ENCODE measurements around the gene DBET. TPM values are rescaled to one million over a fixed set of nuclear protein-coding genes. Genes with fewer than 3 reads are reported as not detected.
"Not testable (repeated sequence)": the region's sequence is repeated elsewhere in the genome, so short reads cannot be mapped to it uniquely, and the experiment has no call there.

Gene DBET
- total and polyA plus RNA-seq, 4 donors = not detected

DNA sequence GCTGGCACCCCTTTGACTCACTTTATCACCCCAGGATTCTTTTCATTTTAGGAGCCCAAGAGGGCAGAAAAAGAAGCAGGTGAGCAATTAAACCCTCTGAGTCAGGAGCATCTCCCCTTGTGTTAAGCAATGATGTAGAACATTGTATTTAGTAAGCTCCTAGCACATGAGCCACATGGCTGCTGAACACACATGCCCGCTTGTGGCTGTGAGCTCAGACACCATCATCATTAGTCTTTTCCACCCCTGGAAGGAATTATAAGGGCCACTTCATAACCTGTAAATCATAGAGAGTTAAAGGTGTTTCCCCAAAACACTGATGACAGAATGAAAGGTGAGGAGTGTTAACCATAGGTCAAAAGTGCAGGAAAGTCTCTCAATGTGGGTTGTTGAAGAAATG, 37.2 kb downstream of the DBET start:
- ATAC-seq (ENCODE audit: low FRiP score); DNase-seq; intact Hi-C loops (cut with DNase I); H3K27me3 ChIP-seq (ENCODE audit: control insufficient read depth in 1 of 2, insufficient read depth in 2 of 2, low read length in 1 of 2); H3K4me3 ChIP-seq (ENCODE audit: low read length in 2 of 2); H3K9me3 ChIP-seq (ENCODE audit: control insufficient read depth, low read length); H3K4me1 ChIP-seq (ENCODE audit: control insufficient read depth in 1 of 2, insufficient read depth in 2 of 2, low read length in 2 of 2); H3K36me3 ChIP-seq (ENCODE audit: control insufficient read depth in 1 of 2, insufficient read depth in 2 of 2, low read length in 1 of 2); H3K27ac ChIP-seq (ENCODE audit: low read depth in 1 of 2, low read length in 2 of 2): not testable (repeated sequence)
- no CpG with 5 or more reads among the region's 1 CpG for WGBS, 2 donors

DNA sequence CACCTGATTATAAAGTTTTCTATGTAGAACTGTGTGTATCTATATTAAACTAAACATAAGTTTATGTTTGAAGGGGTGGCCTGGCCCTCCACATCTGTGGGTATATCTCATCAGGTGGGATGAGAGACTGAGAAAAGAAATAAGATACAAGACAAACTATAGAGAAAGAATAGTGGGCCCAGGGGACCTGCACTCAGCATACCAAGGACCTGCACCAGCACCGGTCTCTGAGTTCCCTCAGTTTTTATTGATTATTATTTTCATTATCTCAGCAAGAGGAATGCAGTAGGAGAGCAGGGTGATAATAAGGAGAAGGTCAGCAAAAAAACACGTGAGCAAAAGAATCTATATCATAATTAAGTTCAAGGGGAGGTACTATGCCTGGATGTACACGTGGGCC, 41.9 kb downstream of the DBET start:
- H3K4me3 ChIP-seq (ENCODE audit: low read length in 2 of 2); intact Hi-C loops (cut with DNase I); H3K27me3 ChIP-seq (ENCODE audit: control insufficient read depth in 1 of 2, insufficient read depth in 2 of 2, low read length in 1 of 2); H3K27ac ChIP-seq (ENCODE audit: low read depth in 1 of 2, low read length in 2 of 2); H3K9me3 ChIP-seq (ENCODE audit: control insufficient read depth, low read length); H3K36me3 ChIP-seq (ENCODE audit: control insufficient read depth in 1 of 2, insufficient read depth in 2 of 2, low read length in 1 of 2); DNase-seq; H3K4me1 ChIP-seq (ENCODE audit: control insufficient read depth in 1 of 2, insufficient read depth in 2 of 2, low read length in 2 of 2); ATAC-seq (ENCODE audit: low FRiP score): not testable (repeated sequence)
- WGBS, 2 donors = 33 to 35% methylated on average over 3 of the region's 3 CpGs

DNA sequence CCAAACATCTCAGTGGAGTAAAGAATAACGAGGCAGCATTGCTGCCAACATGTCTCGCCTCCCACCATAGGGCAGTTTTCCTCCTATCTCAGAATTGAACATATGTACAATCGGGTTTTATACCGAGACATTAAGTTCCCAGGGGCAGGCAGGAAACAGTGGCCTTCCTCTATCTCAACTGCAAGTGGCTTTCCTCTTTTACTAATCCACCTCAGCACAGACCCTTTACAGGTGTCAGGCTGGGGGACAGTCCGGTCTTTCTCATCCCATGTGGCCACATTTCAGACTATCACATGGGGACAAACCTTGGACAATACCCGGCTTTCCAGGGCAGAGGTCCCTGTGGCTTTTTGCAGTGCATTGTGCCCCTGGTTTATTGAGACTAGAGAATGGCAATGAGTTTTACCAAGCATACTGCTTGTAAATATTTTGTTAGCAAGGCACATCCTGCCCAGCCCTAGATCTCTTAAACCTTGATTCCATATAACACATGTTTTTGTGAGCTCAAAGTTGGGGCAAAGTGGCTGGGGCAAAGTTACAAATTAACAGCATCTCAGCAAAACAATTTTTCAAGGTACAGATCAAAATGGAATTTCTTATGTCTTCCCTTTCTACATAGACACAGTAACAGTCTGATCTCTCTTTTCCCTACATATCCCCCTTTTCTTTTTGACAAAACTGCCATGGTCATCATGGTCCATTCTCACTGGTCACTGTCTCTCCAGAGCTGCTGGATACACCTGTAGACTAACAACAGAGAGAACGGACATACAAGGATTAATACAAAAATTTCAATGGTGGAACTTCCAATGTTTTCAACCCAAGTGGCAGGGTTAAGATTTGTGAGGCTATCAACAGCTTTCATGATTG, 42.5 kb downstream of the DBET start:
- H3K27me3 ChIP-seq (ENCODE audit: control insufficient read depth in 1 of 2, insufficient read depth in 2 of 2, low read length in 1 of 2); intact Hi-C loops (cut with DNase I); H3K36me3 ChIP-seq (ENCODE audit: control insufficient read depth in 1 of 2, insufficient read depth in 2 of 2, low read length in 1 of 2); ATAC-seq (ENCODE audit: low FRiP score); H3K27ac ChIP-seq (ENCODE audit: low read depth in 1 of 2, low read length in 2 of 2); H3K9me3 ChIP-seq (ENCODE audit: control insufficient read depth, low read length); H3K4me1 ChIP-seq (ENCODE audit: control insufficient read depth in 1 of 2, insufficient read depth in 2 of 2, low read length in 2 of 2); H3K4me3 ChIP-seq (ENCODE audit: low read length in 2 of 2): not testable (repeated sequence)
- 43 to 49% methylated on average over 7 of the region's 7 CpGs for WGBS, 2 donors
- peak in 1 of 2 donors; percentile 60 for DNase-seq

DNA sequence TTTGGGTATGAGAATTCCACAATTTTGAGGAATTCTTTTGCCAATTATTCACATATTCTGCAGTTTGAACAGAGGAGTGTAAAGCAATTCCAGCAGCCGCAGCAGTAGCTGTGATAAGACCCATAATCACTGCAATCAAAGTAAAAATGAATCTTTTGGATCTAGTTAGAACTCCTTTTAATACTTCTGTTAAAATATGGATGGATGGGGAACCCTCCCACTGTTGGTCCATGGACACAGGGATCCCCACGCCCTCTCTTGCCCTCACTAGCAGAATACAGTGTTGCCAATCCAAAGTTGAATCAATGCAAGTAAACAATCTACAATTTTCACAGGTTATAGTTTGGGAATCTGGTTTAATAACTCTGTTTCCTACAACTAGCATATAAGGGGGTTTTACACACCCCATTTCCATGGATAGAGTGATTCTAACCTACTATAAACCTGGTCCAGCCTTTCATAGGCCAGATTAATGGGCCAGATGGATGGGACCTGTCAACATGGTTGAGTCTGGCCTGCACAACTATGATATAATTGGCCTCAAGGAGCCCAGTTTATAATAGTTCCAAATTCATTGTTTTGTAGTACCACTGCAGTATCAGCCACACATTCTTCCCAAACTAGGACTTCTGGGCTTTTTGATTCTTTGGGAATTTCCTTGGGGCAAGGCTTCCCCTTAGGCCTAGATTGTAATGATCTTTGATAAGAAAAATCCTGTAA, 43.6 kb downstream of the DBET start:
- H3K27me3 ChIP-seq (ENCODE audit: control insufficient read depth in 1 of 2, insufficient read depth in 2 of 2, low read length in 1 of 2); H3K4me1 ChIP-seq (ENCODE audit: control insufficient read depth in 1 of 2, insufficient read depth in 2 of 2, low read length in 2 of 2); H3K4me3 ChIP-seq (ENCODE audit: low read length in 2 of 2); H3K27ac ChIP-seq (ENCODE audit: low read depth in 1 of 2, low read length in 2 of 2); H3K36me3 ChIP-seq (ENCODE audit: control insufficient read depth in 1 of 2, insufficient read depth in 2 of 2, low read length in 1 of 2); intact Hi-C loops (cut with DNase I); H3K9me3 ChIP-seq (ENCODE audit: control insufficient read depth, low read length): not testable (repeated sequence)
- ATAC-seq (ENCODE audit: low FRiP score) (peak; percentile 88), DNase-seq (peak in 1 of 2 donors; percentile 33)
- WGBS, 2 donors = 42 to 48% methylated on average over 2 of the region's 2 CpGs

DNA sequence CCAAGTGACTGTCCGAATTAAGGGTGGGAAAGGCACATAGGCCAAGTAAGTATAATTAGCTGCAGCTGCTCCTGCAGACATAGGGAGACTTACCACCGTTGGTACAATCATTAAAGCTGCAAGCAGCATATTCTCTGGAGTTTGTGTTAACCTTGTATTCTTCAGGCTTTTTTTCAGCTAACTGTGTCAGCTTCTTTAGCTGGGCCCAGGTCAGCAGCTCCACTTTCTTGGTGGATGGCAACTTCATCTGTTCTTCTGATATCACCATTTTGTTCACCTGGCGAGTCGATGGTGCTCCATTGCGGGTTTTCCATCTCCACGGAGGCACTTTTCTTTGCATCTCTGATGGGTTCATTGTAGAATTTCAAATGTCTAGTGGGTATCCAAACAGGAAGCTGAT, 44.5 kb downstream of the DBET start:
- ATAC-seq (ENCODE audit: low FRiP score); H3K9me3 ChIP-seq (ENCODE audit: control insufficient read depth, low read length); H3K27ac ChIP-seq (ENCODE audit: low read depth in 1 of 2, low read length in 2 of 2); intact Hi-C loops (cut with DNase I); H3K27me3 ChIP-seq (ENCODE audit: control insufficient read depth in 1 of 2, insufficient read depth in 2 of 2, low read length in 1 of 2); H3K4me1 ChIP-seq (ENCODE audit: control insufficient read depth in 1 of 2, insufficient read depth in 2 of 2, low read length in 2 of 2); H3K36me3 ChIP-seq (ENCODE audit: control insufficient read depth in 1 of 2, insufficient read depth in 2 of 2, low read length in 1 of 2); H3K4me3 ChIP-seq (ENCODE audit: low read length in 2 of 2): not testable (repeated sequence)
- DNase-seq = peak in 1 of 2 donors; percentile 57
- WGBS, 2 donors = 59 to 62% methylated on average over 6 of the region's 6 CpGs

DNA sequence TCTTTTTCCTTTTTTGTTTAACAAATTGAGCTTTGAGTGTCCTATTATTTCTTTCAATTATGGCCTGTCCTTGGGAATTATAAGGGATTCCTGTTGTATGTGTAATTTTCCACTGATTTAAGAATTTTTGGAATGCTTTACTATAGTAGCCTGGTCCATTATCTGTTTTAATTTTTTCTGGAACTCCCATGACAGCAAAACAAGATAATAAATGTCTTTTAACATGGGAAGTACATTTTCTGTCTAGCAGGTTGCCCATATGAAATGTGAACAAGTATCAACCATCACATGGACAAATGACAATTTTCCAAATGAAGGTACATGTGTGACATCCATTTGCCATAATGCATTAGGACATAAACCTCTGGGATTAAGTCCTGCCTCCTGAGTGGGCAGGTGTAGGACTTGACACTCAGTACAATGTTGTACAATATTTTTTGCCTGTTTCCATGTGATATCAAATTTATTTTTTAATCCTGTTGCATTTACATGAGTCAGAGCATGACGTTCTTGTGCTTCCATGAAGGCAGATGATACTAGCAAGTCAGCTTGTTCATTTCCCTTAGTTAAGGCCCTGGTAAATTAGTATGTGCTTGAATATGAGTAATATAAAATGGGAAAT, 45.2 kb downstream of the DBET start:
- DNase-seq; intact Hi-C loops (cut with DNase I): not testable (repeated sequence)
- 29 to 34% methylated on average over 1 of the region's 1 CpG for WGBS, 2 donors

DNA sequence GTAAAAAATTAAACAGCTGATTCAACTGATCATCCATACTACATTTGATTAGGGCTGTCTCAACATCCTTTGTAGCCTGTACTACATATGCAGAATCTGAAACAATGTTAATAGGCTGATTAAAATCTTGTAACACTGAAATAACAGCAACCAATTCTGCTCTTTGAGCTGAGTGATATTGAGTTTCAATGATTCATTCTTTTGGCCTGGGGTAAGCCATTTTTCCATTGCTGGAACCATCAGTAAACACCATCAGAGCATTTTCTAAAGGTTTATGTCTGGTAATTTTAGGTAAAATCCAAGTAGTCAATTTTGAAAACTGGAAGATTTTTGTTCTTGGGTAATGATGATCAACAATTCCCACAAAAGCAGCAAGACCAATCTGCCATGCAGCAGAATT, 45.7 kb downstream of the DBET start:
- DNase-seq; H3K4me3 ChIP-seq (ENCODE audit: low read length in 2 of 2); H3K27ac ChIP-seq (ENCODE audit: low read depth in 1 of 2, low read length in 2 of 2); H3K36me3 ChIP-seq (ENCODE audit: control insufficient read depth in 1 of 2, insufficient read depth in 2 of 2, low read length in 1 of 2); ATAC-seq (ENCODE audit: low FRiP score); intact Hi-C loops (cut with DNase I); H3K27me3 ChIP-seq (ENCODE audit: control insufficient read depth in 1 of 2, insufficient read depth in 2 of 2, low read length in 1 of 2); H3K9me3 ChIP-seq (ENCODE audit: control insufficient read depth, low read length); H3K4me1 ChIP-seq (ENCODE audit: control insufficient read depth in 1 of 2, insufficient read depth in 2 of 2, low read length in 2 of 2): not testable (repeated sequence)

More for the DNA sequence above, 45.2 kb downstream of the DBET start:
- ATAC-seq (ENCODE audit: low FRiP score); H3K9me3 ChIP-seq (ENCODE audit: control insufficient read depth, low read length); H3K27me3 ChIP-seq (ENCODE audit: control insufficient read depth in 1 of 2, insufficient read depth in 2 of 2, low read length in 1 of 2); H3K4me1 ChIP-seq (ENCODE audit: control insufficient read depth in 1 of 2, insufficient read depth in 2 of 2, low read length in 2 of 2); H3K4me3 ChIP-seq (ENCODE audit: low read length in 2 of 2); H3K36me3 ChIP-seq (ENCODE audit: control insufficient read depth in 1 of 2, insufficient read depth in 2 of 2, low read length in 1 of 2); H3K27ac ChIP-seq (ENCODE audit: low read depth in 1 of 2, low read length in 2 of 2): not testable (repeated sequence)

DNA sequence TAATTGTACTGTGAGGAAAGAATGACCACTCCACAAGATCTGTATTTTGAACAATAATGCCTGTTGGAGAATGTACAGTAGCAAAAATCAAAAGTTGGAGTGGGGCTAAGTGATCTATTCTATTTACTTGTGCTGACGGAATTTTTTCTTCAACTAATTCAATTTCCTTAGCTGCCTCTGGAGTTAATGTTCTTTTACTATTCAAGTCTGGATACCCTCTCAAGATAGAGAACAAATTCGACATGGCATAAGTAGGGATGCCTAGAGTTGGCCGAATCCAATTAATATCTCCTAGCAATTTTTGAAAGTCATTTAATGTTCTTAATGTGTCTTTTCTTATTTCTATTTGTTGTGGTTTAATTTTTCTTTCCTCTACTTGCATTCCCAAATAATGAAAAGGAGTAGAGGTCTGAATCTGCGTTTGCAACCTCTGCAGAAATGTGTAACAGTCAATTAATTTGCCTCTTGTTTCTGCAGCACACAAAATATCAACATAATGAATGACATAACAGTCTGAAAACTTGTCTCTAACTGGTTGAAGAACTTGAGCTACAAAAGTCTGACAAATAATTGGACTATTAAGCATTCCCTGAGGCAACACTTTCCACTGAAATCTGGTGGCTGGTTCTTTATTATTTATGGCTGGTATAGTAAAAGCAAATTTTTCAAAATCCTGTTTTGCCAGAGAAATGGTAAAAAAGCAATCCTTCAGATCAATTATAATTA, 46.4 kb downstream of the DBET start:
- DNase-seq; H3K4me3 ChIP-seq (ENCODE audit: low read length in 2 of 2); H3K9me3 ChIP-seq (ENCODE audit: control insufficient read depth, low read length); H3K27me3 ChIP-seq (ENCODE audit: control insufficient read depth in 1 of 2, insufficient read depth in 2 of 2, low read length in 1 of 2); H3K27ac ChIP-seq (ENCODE audit: low read depth in 1 of 2, low read length in 2 of 2); ATAC-seq (ENCODE audit: low FRiP score); H3K4me1 ChIP-seq (ENCODE audit: control insufficient read depth in 1 of 2, insufficient read depth in 2 of 2, low read length in 2 of 2); intact Hi-C loops (cut with DNase I); H3K36me3 ChIP-seq (ENCODE audit: control insufficient read depth in 1 of 2, insufficient read depth in 2 of 2, low read length in 1 of 2): not testable (repeated sequence)
- 52 to 53% methylated on average over 4 of the region's 4 CpGs for WGBS, 2 donors
